ENCODE measurements around the gene GHITM. TPM values are rescaled to one million over a fixed set of nuclear protein-coding genes. Genes with fewer than 3 reads are reported as not detected.

Gene GHITM
- total RNA-seq, 1 experiment from 2014 or later, result 172 TPM

DNA sequence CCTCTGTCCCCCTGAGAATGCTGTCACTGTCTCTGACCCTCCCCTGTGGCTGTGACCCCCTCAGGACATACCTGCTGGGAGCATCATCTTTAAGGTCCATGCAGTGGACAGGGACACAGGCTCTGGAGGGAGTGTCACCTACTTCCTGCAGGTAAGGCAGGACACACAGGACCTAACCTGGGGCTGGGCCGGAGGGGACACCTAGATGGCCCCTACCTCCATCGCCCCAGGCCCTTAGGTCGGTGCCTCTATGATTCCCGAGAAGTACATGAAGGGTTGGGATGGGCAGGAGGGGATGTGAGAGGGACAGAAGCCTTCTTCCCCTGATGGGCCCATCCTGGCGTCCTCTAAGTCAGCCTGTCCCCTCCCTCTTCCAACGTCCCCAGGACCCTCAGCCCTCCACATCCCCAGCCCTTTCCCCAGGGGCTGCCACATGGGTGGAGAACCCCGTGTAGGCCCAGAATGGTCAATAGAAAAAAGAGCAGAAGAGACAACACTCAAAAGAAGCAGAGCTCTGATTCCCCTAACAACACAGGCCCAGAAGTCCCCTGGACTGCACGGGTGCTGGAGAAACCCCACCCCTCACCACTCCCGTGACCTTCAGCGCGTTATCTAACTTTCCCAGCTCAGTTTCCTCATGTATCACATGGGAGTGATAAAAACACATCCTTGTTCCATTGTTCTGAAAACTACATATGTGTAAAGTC is 61.4 kb downstream of the GHITM start:
- DNase-seq (ENCODE audit: low read depth), result no peak

DNA sequence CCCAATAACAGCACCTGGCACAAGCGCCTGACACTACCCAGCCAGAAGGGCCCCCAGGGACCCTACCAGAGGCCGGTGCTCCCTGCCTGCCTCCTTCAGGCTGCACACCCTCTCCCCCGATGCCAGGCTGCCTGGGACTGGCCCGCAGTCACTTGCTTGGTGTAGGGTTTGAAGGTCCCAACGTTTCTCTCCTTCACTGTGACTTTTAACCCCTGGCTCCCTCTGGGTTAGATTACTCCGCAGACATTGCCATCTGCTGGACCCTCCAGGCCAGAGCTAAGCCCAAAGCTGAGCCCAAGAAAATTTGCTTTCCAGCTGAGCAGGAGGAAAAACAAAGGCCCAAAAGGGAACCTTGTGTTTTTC is 61.9 kb downstream of the GHITM start:
- no peak for DNase-seq (ENCODE audit: low read depth)

DNA sequence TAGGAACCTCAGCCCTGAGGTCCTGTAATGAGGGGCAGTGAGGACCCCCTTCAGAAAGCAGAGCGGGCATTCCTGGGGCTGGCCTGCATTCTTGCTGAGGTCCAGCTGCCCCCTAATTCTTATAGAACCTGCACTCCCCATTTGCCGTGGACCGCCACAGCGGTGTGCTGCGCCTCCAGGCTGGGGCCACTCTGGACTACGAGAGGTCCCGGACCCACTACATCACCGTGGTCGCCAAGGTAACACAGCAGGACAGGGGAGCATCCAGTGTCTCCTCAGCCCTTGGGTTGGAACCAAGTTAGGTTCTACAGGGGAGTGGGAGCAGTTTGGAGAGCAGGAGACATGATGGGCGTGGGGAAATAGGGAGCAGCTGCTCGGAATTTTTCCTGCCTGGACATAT is 62.4 kb downstream of the GHITM start:
- DNase-seq (ENCODE audit: low read depth), result no peak

DNA sequence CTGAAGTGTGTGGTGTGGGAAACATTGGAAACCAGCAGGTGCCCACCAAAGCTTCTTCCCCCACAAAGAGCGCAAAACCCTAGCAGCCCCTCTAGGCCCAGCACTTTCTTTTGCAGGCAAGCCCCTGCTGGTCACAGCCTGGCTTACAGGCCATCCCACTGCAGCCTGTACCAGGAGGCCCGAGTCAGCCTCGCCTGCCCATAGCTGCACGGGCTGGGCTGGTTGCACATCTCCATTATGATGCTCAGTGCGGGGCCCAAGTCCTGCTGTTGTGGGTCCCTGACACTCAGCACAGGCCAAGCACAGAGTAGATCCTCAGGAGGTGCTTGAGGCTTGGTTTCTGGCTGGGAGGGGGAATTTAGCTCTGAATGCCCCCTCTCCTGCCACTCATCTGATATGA is 63.0 kb downstream of the GHITM start:
- no peak for DNase-seq (ENCODE audit: low read depth)

Other genes with a start within 250 kb of the GHITM start
- gene GPR15LG, start 34.3 kb downstream of the GHITM start, total RNA-seq (2014; rRNA removed; shearing (Covaris generic)), result not detected in 2 replicates
- not detected in 2 replicates for gene CDHR1, start 55.0 kb downstream of the GHITM start, total RNA-seq (2014; rRNA removed; shearing (Covaris generic))
- not detected in 2 replicates for gene LRIT2, start 86.0 kb downstream of the GHITM start, total RNA-seq (2014; rRNA removed; shearing (Covaris generic))
- not detected in 2 replicates for gene LRIT1, start 102.0 kb downstream of the GHITM start, total RNA-seq (2014; rRNA removed; shearing (Covaris generic))
- not detected in 2 replicates for gene RGR, start 105.5 kb downstream of the GHITM start, total RNA-seq (2014; rRNA removed; shearing (Covaris generic))
- gene CCSER2, start 189.1 kb downstream of the GHITM start, total RNA-seq (2014; rRNA removed; shearing (Covaris generic)), result 14.5 and 16.9 TPM in 2 replicates

Data from RPMI7951 (cell line).